Neuronal stem cell (in vitro differentiated cells): Measurements from ENCODE around the gene TPRG1L.

Experiments used
- DNase-seq: peaks from one replicate; pipeline ENCODE4 v3.0.0-alpha.2; 2013; ENCODE audit warnings: low spot score
- H2AFZ ChIP-seq: one replicate; pipeline ENCODE4 v1.6.1; 2013; ENCODE audit warnings: mild to moderate bottlenecking, low read length, inconsistent platforms
- H2AK5ac ChIP-seq: 2 replicates; pipeline ENCODE4 v1.6.1; 2013; ENCODE audit warnings: low read depth, mild to moderate bottlenecking, inconsistent platforms, low read length, moderate library complexity, mixed read lengths
- H2BK120ac ChIP-seq: 2 replicates; pipeline ENCODE4 v1.6.1; 2013; ENCODE audit warnings: low read depth, mild to moderate bottlenecking, inconsistent platforms, low read length, moderate library complexity, mixed read lengths
- H2BK12ac ChIP-seq: one replicate; pipeline ENCODE4 v1.6.1; 2013; ENCODE audit warnings: low read length, inconsistent platforms
- H2BK15ac ChIP-seq: 2 replicates; pipeline ENCODE4 v1.6.1; 2013; ENCODE audit warnings: mild to moderate bottlenecking, low read length, inconsistent platforms, mixed read lengths
- H2BK5ac ChIP-seq: one replicate; pipeline ENCODE4 v1.6.1; 2013; ENCODE audit warnings: inconsistent platforms, mild to moderate bottlenecking, low read length, moderate library complexity
- H3K14ac ChIP-seq: one replicate; pipeline ENCODE4 v1.6.1; 2013; ENCODE audit warnings: low read length, inconsistent platforms
- H3K18ac ChIP-seq: 2 replicates; pipeline ENCODE4 v1.6.1; 2013; ENCODE audit warnings: low read length, inconsistent platforms
- H3K23ac ChIP-seq: 2 replicates; pipeline ENCODE4 v1.6.1; 2013; ENCODE audit warnings: low read depth, mild to moderate bottlenecking, mixed read lengths, low read length, inconsistent platforms; ENCODE audit not compliant: poor library complexity
- H3K27ac ChIP-seq: replicated peaks from 3 replicates; pipeline ENCODE4 v1.5.1; 2013; ENCODE audit warnings: low read length, inconsistent platforms
- H3K27me3 ChIP-seq, 3 experiments: 2 replicates each; pipeline ENCODE4 v1.6.1; 2013; ENCODE audit warnings: low read length in 3 of 3, mild to moderate bottlenecking in 2 of 3, inconsistent platforms in 1 of 3, low read depth in 1 of 3, mixed read lengths in 1 of 3, moderate library complexity in 1 of 3; ENCODE audit not compliant: control insufficient read depth in 3 of 3, insufficient read depth in 3 of 3
- H3K36me3 ChIP-seq, 2 donors: replicated peaks in 1 of 2; 2 replicates each; pipeline ENCODE4 v1.6.1; 2013; ENCODE audit warnings: low read length in 2 of 2; ENCODE audit not compliant: control insufficient read depth in 2 of 2, insufficient read depth in 2 of 2
- H3K4ac ChIP-seq: 2 replicates; pipeline ENCODE4 v1.6.1; 2013; ENCODE audit warnings: inconsistent platforms, mild to moderate bottlenecking, low read length, moderate library complexity
- H3K4me1 ChIP-seq, 2 donors: 1 replicate in 1 of 2; 2 replicates in 1 of 2; pipeline ENCODE4 v1.6.1; 2013; ENCODE audit warnings: low read length in 2 of 2, low read depth in 1 of 2; ENCODE audit not compliant: control insufficient read depth in 2 of 2, insufficient read depth in 1 of 2
- H3K4me2 ChIP-seq: one replicate; pipeline ENCODE4 v1.6.1; 2013; ENCODE audit warnings: mild to moderate bottlenecking, low read length, inconsistent platforms; ENCODE audit not compliant: insufficient read depth, poor library complexity, severe bottlenecking
- H3K4me3 ChIP-seq, 2 donors: 2 replicates each; pipeline ENCODE4 v1.5.1; 2013; ENCODE audit warnings: low read length in 2 of 2, mild to moderate bottlenecking in 2 of 2, inconsistent platforms in 1 of 2, moderate library complexity in 1 of 2
- H3K79me1 ChIP-seq: one replicate; pipeline ENCODE4 v1.6.1; 2013; ENCODE audit warnings: low read depth, mild to moderate bottlenecking, inconsistent platforms, low read length, moderate library complexity
- H3K9ac ChIP-seq: one replicate; pipeline ENCODE4 v1.6.1; 2013; ENCODE audit warnings: mild to moderate bottlenecking, low read depth, low read length, inconsistent platforms; ENCODE audit not compliant: poor library complexity
- H3K9me3 ChIP-seq, 2 donors: replicated peaks in 1 of 2; 2 replicates each; pipeline versions ENCODE3 to v1.6.1; 2013; ENCODE audit warnings: low read length in 2 of 2, mild to moderate bottlenecking in 2 of 2, inconsistent platforms in 1 of 2, low read depth in 1 of 2, mixed read lengths in 1 of 2, moderate library complexity in 1 of 2; ENCODE audit not compliant: control insufficient read depth in 2 of 2, insufficient read depth in 1 of 2
- H4K8ac ChIP-seq: one replicate; pipeline ENCODE4 v1.6.1; 2013; ENCODE audit warnings: low read depth, mild to moderate bottlenecking, inconsistent platforms, low read length, moderate library complexity
- H4K91ac ChIP-seq: one replicate; pipeline ENCODE4 v1.6.1; 2013; ENCODE audit warnings: low read length, low read depth, mild to moderate bottlenecking, inconsistent platforms; ENCODE audit not compliant: poor library complexity
- WGBS, 2 donors: extraction: QIAGEN DNeasy Blood & Tissue Kit; methylation state at CpG; one replicate each; pipeline ENCODE4 v1.1.7; 2013; ENCODE audit warnings: missing lambda C conversion rate in 2 of 2, mixed read lengths in 1 of 2; ENCODE audit not compliant: insufficient read length in 2 of 2, insufficient replicate concordance in 1 of 2; ENCODE audit errors: extremely low coverage in 2 of 2; 5-methylcytosine and 5-hydroxymethylcytosine counted together

TPRG1L gene

GRCh38 chr1:3606779-3607702 lies 17.8 kb upstream of the TPRG1L start:
- peaks cover 48% of the 10 kb centered on the region for H3K79me1 ChIP-seq
- peaks cover 0 to 3% of the 10 kb centered on the region in 2 donors for H3K36me3 ChIP-seq
- H3K4me1 ChIP-seq: peaks cover 25 to 38% of the 10 kb centered on the region in 2 donors
- peaks cover 0 to 4% of the 10 kb centered on the region in 2 donors for H3K9me3 ChIP-seq
- WGBS, 2 donors: no CpG with 5 or more reads among the region's 23 CpGs
- H3K27me3 ChIP-seq: peaks cover 0 to 4% (median 3%) of the 10 kb centered on the region in 3 experiments
- no peak overlapping the region for H4K8ac ChIP-seq
- H2AK5ac ChIP-seq: peak overlapping the region; percentile 91
- no peak overlapping the region for H2BK5ac ChIP-seq
- H3K9ac ChIP-seq: no peak overlapping the region
- peak overlapping the region; percentile 49 for H2BK15ac ChIP-seq
- DNase-seq: no peak
- no peak overlapping the region for H2BK120ac ChIP-seq
- H3K4me3 ChIP-seq: no peak overlapping the region
- peak overlapping the region; percentile 62 for H3K18ac ChIP-seq
- H3K4me2 ChIP-seq: no peak overlapping the region
- H3K14ac ChIP-seq: peak overlapping the region; percentile 3
- H3K23ac ChIP-seq: no peak overlapping the region
- H4K91ac ChIP-seq: no peak overlapping the region
- H3K4ac ChIP-seq: no peak overlapping the region
- no peak overlapping the region for H3K27ac ChIP-seq
- no peak overlapping the region for H2BK12ac ChIP-seq
- no peak overlapping the region for H2AFZ ChIP-seq

GRCh38 chr1:3607703-3608065 lies 17.1 kb upstream of the TPRG1L start:
- Histone ChIP-seq H3K27ac (peak overlapping the region; percentile 24), H2BK12ac (no peak overlapping the region), H2BK120ac (no peak overlapping the region), H3K18ac (peak overlapping the region; percentile 62), H3K4me3 (no peak overlapping the region), H2AK5ac (peak overlapping the region; percentile 91), H3K23ac (no peak overlapping the region), H4K8ac (no peak overlapping the region), H3K4me1 (peaks cover 29 to 40% of the 10 kb centered on the region in 2 donors), H3K79me1 (peaks cover 44% of the 10 kb centered on the region), H2AFZ (no peak overlapping the region), H2BK15ac (no peak overlapping the region), H3K14ac (no peak overlapping the region), H2BK5ac (no peak overlapping the region), H3K27me3 (peaks cover 0 to 10% (median 9%) of the 10 kb centered on the region in 3 experiments), H4K91ac (no peak overlapping the region), H3K9me3 (peaks cover 0 to 4% of the 10 kb centered on the region in 2 donors), H3K36me3 (peaks cover 0 to 3% of the 10 kb centered on the region in 2 donors), H3K9ac (no peak overlapping the region), H3K4me2 (no peak overlapping the region), H3K4ac (no peak overlapping the region)
- WGBS, 2 donors: no CpG with 5 or more reads among the region's 18 CpGs
- no peak for DNase-seq

GRCh38 chr1:3608154-3608553 lies 16.7 kb upstream of the TPRG1L start:
- no peak overlapping the region for H3K9ac ChIP-seq
- WGBS, 2 donors: no CpG with 5 or more reads among the region's 7 CpGs
- no peak overlapping the region for H2BK15ac ChIP-seq
- peak overlapping the region; percentile 38 for H3K27ac ChIP-seq
- no peak overlapping the region for H3K14ac ChIP-seq
- H2AK5ac ChIP-seq: peak overlapping the region; percentile 91
- H3K36me3 ChIP-seq: peaks cover 0 to 3% of the 10 kb centered on the region in 2 donors
- H4K8ac ChIP-seq: no peak overlapping the region
- H3K4me1 ChIP-seq: peaks cover 33 to 45% of the 10 kb centered on the region in 2 donors
- H3K9me3 ChIP-seq: peaks cover 0 to 4% of the 10 kb centered on the region in 2 donors
- peak overlapping the region; percentile 80 for H3K18ac ChIP-seq
- H4K91ac ChIP-seq: no peak overlapping the region
- peak overlapping the region; percentile 20 for H3K23ac ChIP-seq
- peaks cover 0 to 13% (median 12%) of the 10 kb centered on the region in 3 experiments for H3K27me3 ChIP-seq
- no peak overlapping the region for H3K4me3 ChIP-seq
- no peak overlapping the region for H2BK5ac ChIP-seq
- peaks cover 41% of the 10 kb centered on the region for H3K79me1 ChIP-seq
- no peak overlapping the region for H3K4ac ChIP-seq
- no peak overlapping the region for H3K4me2 ChIP-seq
- DNase-seq: no peak
- H2AFZ ChIP-seq: no peak overlapping the region
- peak overlapping the region; percentile 83 for H2BK120ac ChIP-seq
- peak overlapping the region; percentile 86 for H2BK12ac ChIP-seq
